HFFc6 (cell line): Measurements from ENCODE around the gene HIBCH. TPM values are rescaled to one million over a fixed set of nuclear protein-coding genes. Genes with fewer than 3 reads are reported as not detected.
"Not testable (repeated sequence)": the region's sequence is repeated elsewhere in the genome, so short reads cannot be mapped to it uniquely, and the experiment has no call there.

Experiments
- DNase-seq: peaks from one replicate; pipeline ENCODE4 v3.0.0-alpha.2; 2018
- H3K27ac Mint-ChIP-seq: 2 replicates; pipeline ENCODE4 v1.8.0; 2020; ENCODE audit warnings: mild to moderate bottlenecking, mixed read lengths
- H3K27me3 Mint-ChIP-seq: 2 replicates; pipeline ENCODE4 v1.8.0; 2021; ENCODE audit warnings: mild to moderate bottlenecking, moderate library complexity, mixed read lengths; ENCODE audit not compliant: insufficient read depth
- H3K36me3 Mint-ChIP-seq: 2 replicates; pipeline ENCODE4 v1.8.0; 2021; ENCODE audit warnings: low read depth, mixed read lengths
- H3K4me1 Mint-ChIP-seq: 2 replicates; pipeline ENCODE4 v1.8.0; 2020; ENCODE audit warnings: low read depth, mixed read lengths
- H3K4me3 Mint-ChIP-seq: 2 replicates; pipeline ENCODE4 v1.8.0; 2020; ENCODE audit warnings: mild to moderate bottlenecking, moderate library complexity, mixed read lengths
- H3K9me3 Mint-ChIP-seq: 2 replicates; pipeline ENCODE4 v1.8.0; 2020; ENCODE audit warnings: mild to moderate bottlenecking, mixed read lengths
- CTCF ChIP-seq: fragments of 200-600 bp; sonication (generic); IDR thresholded peaks from 2 replicates; pipeline ENCODE4 v1.5.0; 2021; ENCODE audit warnings: antibody characterized with exemption, mild to moderate bottlenecking
- total RNA-seq, 6 experiments: library from RNA; stranded (reverse); fragmentation: NEBNext Ultra II Directional; extraction: Animal tissue kit (Norgen Biotek cat#: 25700); gene quantifications; 2 replicates in 1 of 6; 3 replicates in 5 of 6; pipeline ENCODE4 v1.2.3, GENCODE V29; 2021

The HIBCH gene
- total RNA-seq, 6 experiments from 2014 or later: 14.6 to 20.5 (median 17.2) TPM

DNA sequence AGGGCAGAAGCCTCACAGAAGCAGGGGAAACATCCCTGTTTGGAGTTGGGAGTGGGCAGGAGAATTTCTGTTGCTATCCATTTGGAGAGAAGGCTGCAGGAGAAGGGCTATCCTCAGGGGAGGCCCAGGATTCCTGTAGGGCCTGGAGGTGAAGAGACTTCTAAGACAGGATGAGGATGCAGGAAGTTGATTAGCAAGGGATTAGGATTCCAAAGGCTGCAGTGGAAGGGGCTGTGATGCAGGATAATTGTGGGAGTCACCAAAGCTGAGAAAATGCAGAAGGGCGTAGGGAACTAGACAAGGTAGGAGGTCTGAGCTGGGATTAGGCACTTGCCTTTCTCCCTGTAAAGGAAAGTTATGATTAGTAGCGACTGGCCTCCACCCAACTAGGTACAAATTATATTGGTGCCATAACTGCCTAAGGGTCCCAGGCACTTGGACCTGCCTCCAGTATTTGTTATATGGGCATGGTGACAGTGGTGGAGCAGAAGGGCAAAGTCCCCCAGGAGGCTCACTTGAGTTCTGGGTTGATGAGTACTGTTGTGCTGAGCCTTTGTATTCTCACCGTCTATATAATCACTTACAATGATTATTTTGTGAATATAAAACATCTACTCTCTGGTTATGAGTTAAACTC, 160.7 kb downstream of the HIBCH start:
- Mint-ChIP-seq H3K9me3 (no peaks in the 10 kb centered on the region), H3K27ac (peak overlapping the region; percentile 52; the same call in 1 of the 2 replicates), H3K36me3 (no peaks in the 10 kb centered on the region), H3K4me3 (no peak overlapping the region), H3K4me1 (peaks cover 22% of the 10 kb centered on the region), H3K27me3 (no peaks in the 10 kb centered on the region)
- no peak for TF ChIP-seq CTCF
- DNase-seq: no peak

- H3K4me1 Mint-ChIP-seq: peaks cover 22% of the 10 kb centered on the region
- not testable (repeated sequence) for H3K27ac Mint-ChIP-seq, H3K36me3 Mint-ChIP-seq, DNase-seq, H3K9me3 Mint-ChIP-seq, H3K27me3 Mint-ChIP-seq, H3K4me3 Mint-ChIP-seq
Measured at GRCh38 chr2:190157613-190158528, 161.8 kb downstream of the HIBCH start.

DNA sequence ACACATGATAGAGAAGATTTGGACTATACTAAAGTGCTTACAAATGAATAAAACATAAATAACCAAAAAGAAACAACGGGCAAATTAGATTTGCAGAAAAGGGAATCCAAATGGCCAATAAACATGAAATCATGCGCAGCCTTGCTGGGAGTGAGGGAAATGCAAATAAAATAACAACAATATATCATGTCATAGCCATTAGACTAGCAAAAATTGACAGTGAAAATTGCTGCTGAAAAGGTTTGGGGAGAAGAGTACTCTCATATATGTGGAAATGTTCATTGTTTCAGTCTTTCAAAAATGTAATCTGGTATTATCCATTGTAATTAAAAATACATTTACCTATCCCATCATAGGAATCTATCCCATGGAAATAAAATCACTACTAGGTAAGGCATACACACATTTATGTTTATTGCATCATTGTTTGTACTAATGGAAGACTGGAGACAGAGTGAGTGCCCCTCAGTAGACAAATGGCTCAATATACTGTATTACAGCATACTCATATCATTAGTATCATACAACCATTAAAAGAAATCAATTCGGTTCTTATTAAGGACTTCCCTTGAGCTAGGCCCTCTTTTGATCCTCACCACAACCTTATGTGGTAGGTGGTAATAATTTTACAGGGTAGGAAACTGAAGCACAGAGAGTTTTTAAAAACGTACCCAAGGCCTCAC, 163.0 kb downstream of the HIBCH start:
- Mint-ChIP-seq H3K36me3 (no peaks in the 10 kb centered on the region), H3K9me3 (no peaks in the 10 kb centered on the region), H3K27me3 (no peaks in the 10 kb centered on the region; the same call in 1 of the 2 replicates), H3K27ac (no peak overlapping the region), H3K4me3 (no peak overlapping the region), H3K4me1 (peaks cover 19% of the 10 kb centered on the region)
- no peak for DNase-seq
- TF ChIP-seq CTCF: no peak

Other genes starting within 250 kb of the HIBCH start
- 10 to 100 TPM; 13.6 to 16.2 (median 15.7) TPM for gene INPP1, start 23.8 kb upstream of the HIBCH start, total RNA-seq
- 10 to 100 TPM in 3 of 6 experiments, 1 to 10 TPM in 3; 3.2 to 10.4 (median 9.5) TPM for gene MFSD6, start 88.5 kb upstream of the HIBCH start, total RNA-seq
- gene NEMP2, start 214.9 kb upstream of the HIBCH start, total RNA-seq: 1 to 10 TPM; 1.5 to 7.4 (median 6.5) TPM